T-cell (primary cell): Measurements from ENCODE around the gene PPP2R2B. TPM values are rescaled to one million over a fixed set of nuclear protein-coding genes. Genes with fewer than 3 reads are reported as not detected.

Experiments used
- ATAC-seq, 4 experiments: fragments of 200-7000 bp in 3 of 4; fragments of 150-1000 bp in 1 of 4; cut with Tn5 transposase; replicated peaks in 1 of 4; 1 replicate in 3 of 4; 2 replicates in 1 of 4; pipeline ENCODE4 v1.10.0; 2021; ENCODE audit warnings: moderate library complexity in 3 of 4, mild to moderate bottlenecking in 2 of 4, moderate number of reproducible peaks in 1 of 4
- CTCF ChIA-PET, 2 donors: fragments of 300-600 bp; sonication (Branson Sonifier 250); formaldehyde crosslinking; loops; one replicate each; lab custom pipeline; 2022; ENCODE audit warnings: antibody characterized with exemption in 2 of 2; lab: Charles Lee
- POLR2A ChIA-PET, 2 donors: fragments of 300-600 bp; sonication (Branson Sonifier 250); formaldehyde crosslinking; loops; one replicate each; lab custom pipeline; 2022; ENCODE audit warnings: antibody characterized with exemption in 2 of 2; lab: Charles Lee
- DNase-seq, 35 experiments: peaks; one replicate each; pipeline versions ENCODE4 v3.0.0 to v3.0.0-alpha.2; 2013 to 2023
- H3K27ac ChIP-seq: one replicate; pipeline ENCODE4 v1.5.1; 2013; ENCODE audit warnings: low read length
- H3K27me3 ChIP-seq, 2 experiments: replicated peaks in 1 of 2; 1 replicate in 1 of 2; 2 replicates in 1 of 2; pipeline versions ENCODE4 v1.6.1 to v1.7.0; 2013; ENCODE audit warnings: low read length in 1 of 2, mixed read lengths in 1 of 2; ENCODE audit not compliant: control insufficient read depth in 2 of 2, insufficient read depth in 2 of 2; ENCODE audit errors: extremely low read depth in 1 of 2
- H3K36me3 ChIP-seq, 2 donors: 1 replicate in 1 of 2; 2 replicates in 1 of 2; pipeline versions ENCODE4 v1.6.1 to v1.7.0; 2013; ENCODE audit warnings: low read length in 1 of 2; ENCODE audit not compliant: control insufficient read depth in 2 of 2, insufficient read depth in 1 of 2; ENCODE audit errors: extremely low read depth in 1 of 2
- H3K4me1 ChIP-seq, 2 experiments: 1 replicate in 1 of 2; 2 replicates in 1 of 2; pipeline versions ENCODE4 v1.6.1 to v1.7.0; 2013; ENCODE audit warnings: low read length in 2 of 2, mixed read lengths in 1 of 2; ENCODE audit not compliant: insufficient read depth in 2 of 2, control insufficient read depth in 1 of 2; ENCODE audit errors: extremely low read depth in 1 of 2
- H3K4me3 ChIP-seq, 2 donors: 1 replicate in 1 of 2; 2 replicates in 1 of 2; pipeline versions ENCODE4 v1.5.1 to v1.7.0; 2013; ENCODE audit warnings: mild to moderate bottlenecking in 2 of 2, low read length in 1 of 2, moderate library complexity in 1 of 2; ENCODE audit not compliant: control insufficient read depth in 1 of 2; ENCODE audit errors: extremely low read depth in 1 of 2
- H3K9me3 ChIP-seq: 2 replicates; pipeline ENCODE4 v1.7.0; 2013
- H3K27ac Mint-ChIP-seq, 2 donors: one replicate each; pipeline ENCODE4 v1.8.0; 2020 to 2021; ENCODE audit warnings: mild to moderate bottlenecking in 2 of 2, mixed read lengths in 2 of 2
- H3K27me3 Mint-ChIP-seq, 2 donors: one replicate each; pipeline ENCODE4 v1.8.0; 2021 to 2022; ENCODE audit warnings: mixed read lengths in 2 of 2
- H3K36me3 Mint-ChIP-seq: one replicate; pipeline ENCODE4 v1.8.0; 2021; ENCODE audit warnings: mixed read lengths
- H3K4me1 Mint-ChIP-seq, 3 donors: one replicate each; pipeline ENCODE4 v1.8.0; 2020 to 2022; ENCODE audit warnings: mixed read lengths in 3 of 3, mild to moderate bottlenecking in 1 of 3
- H3K4me3 Mint-ChIP-seq, 3 donors: one replicate each; pipeline ENCODE4 v1.8.0; 2020 to 2022; ENCODE audit warnings: mild to moderate bottlenecking in 3 of 3, mixed read lengths in 3 of 3, moderate library complexity in 3 of 3
- H3K9me3 Mint-ChIP-seq, 3 donors: one replicate each; pipeline ENCODE4 v1.8.0; 2020 to 2022; ENCODE audit warnings: mixed read lengths in 3 of 3
- WGBS: methylation state at CpG from one replicate; pipeline ENCODE4 v1.1.5; 2013; ENCODE audit warnings: missing lambda C conversion rate; ENCODE audit not compliant: insufficient coverage; 5-methylcytosine and 5-hydroxymethylcytosine counted together
- total RNA-seq, 35 experiments: library from RNA in 6 of 35; stranded (reverse) in 6 of 35; fragments of 120-200 nt in 1 of 35; gene quantifications; one replicate each; pipeline versions ENCODE4 v1.2.1 to v1.2.4 and lab custom pipeline; 2013 to 2026

The PPP2R2B gene
- total RNA-seq, 5 donors from 2014 or later (not counting 1 experiment from before 2014, with no cell fraction given), result 1.5 to 10.6 (median 4.8) TPM

GRCh38 chr5:146720107-146720506 lies 158.4 kb downstream of the PPP2R2B start:
- CTCF ChIA-PET, result no interaction called here

GRCh38 chr5:146719179-146719578 lies 159.4 kb downstream of the PPP2R2B start:
- H3K27ac ChIP-seq, result no peak overlapping the region
- Mint-ChIP-seq H3K4me1 (no peaks in the 10 kb centered on the region), H3K27me3 (peaks cover 2 to 4% of the 10 kb centered on the region in 2 donors), H3K27ac (no peak overlapping the region), H3K36me3 (no peaks in the 10 kb centered on the region), H3K9me3 (peaks cover 0 to 4% (median 0%) of the 10 kb centered on the region in 3 donors), H3K4me3 (no peak overlapping the region)
- POLR2A ChIA-PET, result no interaction called here
- H3K9me3 ChIP-seq, result no peaks in the 10 kb centered on the region
- H3K27me3 ChIP-seq, result no peaks in the 10 kb centered on the region
- CTCF ChIA-PET, result interaction anchor here in 1 of 2 donors (0.7 kb wide), 1 partner anchor 29 kb away, joined by 3 read pairs; no protein-coding TSS in a partner anchor
- H3K4me1 ChIP-seq, result no peaks in the 10 kb centered on the region
- no peaks in the 10 kb centered on the region for H3K36me3 ChIP-seq
- ATAC-seq, result no peak
- DNase-seq, result no peak
- no peak overlapping the region for H3K4me3 ChIP-seq

More at GRCh38 chr5:146720107-146720506, 158.4 kb downstream of the PPP2R2B start:
- Mint-ChIP-seq H3K27me3 (peaks cover 2 to 4% of the 10 kb centered on the region in 2 donors), H3K27ac (no peak overlapping the region), H3K36me3 (no peaks in the 10 kb centered on the region), H3K4me1 (no peaks in the 10 kb centered on the region), H3K9me3 (peaks cover 0 to 4% (median 0%) of the 10 kb centered on the region in 3 donors), H3K4me3 (no peak overlapping the region)
- DNase-seq (no peak), ATAC-seq (no peak)
- Histone ChIP-seq H3K4me1 (no peaks in the 10 kb centered on the region), H3K27ac (no peak overlapping the region), H3K27me3 (no peaks in the 10 kb centered on the region), H3K36me3 (no peaks in the 10 kb centered on the region), H3K9me3 (no peaks in the 10 kb centered on the region), H3K4me3 (no peak overlapping the region)
- WGBS, result no CpG with 5 or more reads among the region's 1 CpG
- POLR2A ChIA-PET, result interaction anchor here in 1 of 2 donors (0.6 to 0.7 kb wide), 2 partner anchors 18 to 156 kb away, joined by 3 to 4 read pairs; no protein-coding TSS in a partner anchor

GRCh38 chr5:146718609-146719008 lies 159.9 kb downstream of the PPP2R2B start:
- no peaks in the 10 kb centered on the region for H3K4me1 ChIP-seq
- 100% methylated on average over 1 of the region's 3 CpGs for WGBS
- DNase-seq (no peak), ATAC-seq (no peak)
- Mint-ChIP-seq H3K27ac (no peak overlapping the region), H3K27me3 (peaks cover 1 to 2% of the 10 kb centered on the region in 2 donors), H3K4me3 (no peak overlapping the region), H3K36me3 (no peaks in the 10 kb centered on the region), H3K9me3 (peaks cover 0 to 2% (median 0%) of the 10 kb centered on the region in 3 donors), H3K4me1 (no peaks in the 10 kb centered on the region)
- H3K4me3 ChIP-seq, result no peak overlapping the region
- H3K27ac ChIP-seq, result no peak overlapping the region
- POLR2A ChIA-PET, result no interaction called here
- H3K9me3 ChIP-seq, result no peaks in the 10 kb centered on the region
- CTCF ChIA-PET, result interaction anchor here in 1 of 2 donors (0.7 kb wide), 1 partner anchor 30 kb away, joined by 3 read pairs; no protein-coding TSS in a partner anchor
- H3K27me3 ChIP-seq, result no peaks in the 10 kb centered on the region
- no peaks in the 10 kb centered on the region for H3K36me3 ChIP-seq

DNA sequence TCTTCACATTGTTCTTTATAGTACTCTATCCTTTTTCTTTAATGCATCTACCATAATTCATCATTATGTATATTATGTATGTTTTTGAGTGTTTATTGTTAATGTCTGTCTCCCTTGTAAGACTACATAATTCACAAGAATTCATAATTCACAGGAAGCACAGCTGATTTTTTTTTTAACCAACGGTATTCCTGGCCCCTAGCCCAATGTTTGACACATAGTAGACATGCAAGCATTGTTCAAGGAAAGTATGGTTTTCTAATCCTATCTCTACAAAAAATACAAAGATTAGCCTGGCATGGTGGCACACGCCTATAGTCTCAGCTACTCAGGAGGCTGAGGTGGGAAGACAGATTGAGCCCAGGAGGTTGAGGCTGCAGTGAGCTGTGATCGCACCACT lies 160.6 kb downstream of the PPP2R2B start:
- Mint-ChIP-seq H3K27me3 (peaks cover 0 to 2% of the 10 kb centered on the region in 2 donors), H3K27ac (no peak overlapping the region), H3K4me1 (no peaks in the 10 kb centered on the region), H3K4me3 (no peak overlapping the region), H3K36me3 (no peaks in the 10 kb centered on the region), H3K9me3 (no peaks in the 10 kb centered on the region)
- no peak overlapping the region for H3K27ac ChIP-seq
- ATAC-seq (no peak), DNase-seq (no peak)
- no peaks in the 10 kb centered on the region for H3K9me3 ChIP-seq
- ChIA-PET CTCF (no interaction called here), POLR2A (interaction anchor here in 1 of 2 donors (0.6 kb wide), 1 partner anchor 79 kb away, joined by 4 read pairs; no protein-coding TSS in a partner anchor)
- H3K27me3 ChIP-seq, result no peaks in the 10 kb centered on the region
- no peaks in the 10 kb centered on the region for H3K36me3 ChIP-seq
- H3K4me1 ChIP-seq, result no peaks in the 10 kb centered on the region
- no peak overlapping the region for H3K4me3 ChIP-seq
- no CpG with 5 or more reads among the region's 3 CpGs for WGBS

DNA sequence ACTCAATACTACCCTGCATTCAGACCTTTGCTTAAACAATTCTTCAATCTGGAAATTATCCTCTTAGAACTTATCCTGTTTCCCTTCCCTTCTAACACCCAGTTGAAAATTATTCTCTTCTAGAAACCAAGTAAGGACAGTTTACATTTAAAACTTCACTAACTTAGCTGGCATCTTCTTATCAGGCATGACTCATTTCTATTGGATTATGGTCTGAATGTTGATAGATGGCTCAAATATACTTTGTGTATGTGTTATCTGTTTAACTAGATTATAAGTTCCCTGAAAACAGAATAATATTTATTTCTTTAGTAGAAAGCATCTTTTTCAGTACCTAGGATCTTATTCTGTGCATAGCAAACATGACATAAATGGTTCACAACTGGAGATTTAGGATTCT lies 161.9 kb downstream of the PPP2R2B start:
- Mint-ChIP-seq H3K4me1 (no peaks in the 10 kb centered on the region), H3K4me3 (no peak overlapping the region), H3K27ac (no peak overlapping the region), H3K9me3 (no peaks in the 10 kb centered on the region), H3K36me3 (no peaks in the 10 kb centered on the region), H3K27me3 (peaks cover 0 to 2% of the 10 kb centered on the region in 2 donors)
- no peak overlapping the region for H3K4me3 ChIP-seq
- H3K27ac ChIP-seq, result no peak overlapping the region
- CTCF ChIA-PET, result interaction anchor here in 1 of 2 donors (0.6 kb wide), 1 partner anchor 159 kb away, joined by 3 read pairs; no protein-coding TSS in a partner anchor
- ATAC-seq (no peak), DNase-seq (no peak)
- no peaks in the 10 kb centered on the region for H3K4me1 ChIP-seq
- no peaks in the 10 kb centered on the region for H3K36me3 ChIP-seq
- no peaks in the 10 kb centered on the region for H3K27me3 ChIP-seq
- POLR2A ChIA-PET, result no interaction called here
- H3K9me3 ChIP-seq, result no peaks in the 10 kb centered on the region

DNA sequence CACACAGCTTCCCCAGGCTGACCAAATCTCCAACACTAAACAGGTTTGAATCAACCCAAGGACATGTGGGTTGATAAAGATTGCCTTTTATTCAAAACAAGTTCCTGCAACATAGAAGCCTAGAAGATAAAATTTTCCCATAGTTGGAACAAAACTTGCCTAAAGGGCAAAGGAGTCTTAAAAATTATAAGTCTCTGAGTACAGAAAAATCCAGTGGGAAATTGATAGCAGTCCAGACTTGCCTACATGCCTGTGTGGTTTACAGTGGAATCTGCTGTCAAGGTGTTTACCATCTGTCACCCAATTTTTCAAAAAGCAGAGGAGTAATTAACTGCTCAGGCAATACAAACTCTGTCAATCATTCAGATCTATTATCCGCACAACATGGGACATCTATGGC lies 168.2 kb downstream of the PPP2R2B start:
- no peak for ATAC-seq
- ChIA-PET POLR2A (no interaction called here), CTCF (no interaction called here)
- no peaks in the 10 kb centered on the region for H3K9me3 Mint-ChIP-seq
- no peaks in the 10 kb centered on the region for H3K4me1 Mint-ChIP-seq
- no peak overlapping the region for H3K27ac ChIP-seq
- H3K27ac Mint-ChIP-seq, result no peak overlapping the region
- no peak overlapping the region for H3K4me3 ChIP-seq
- no peak for DNase-seq
- no CpG with 5 or more reads among the region's 1 CpG for WGBS
- no peaks in the 10 kb centered on the region for H3K27me3 ChIP-seq
- H3K36me3 ChIP-seq, result no peaks in the 10 kb centered on the region
- H3K36me3 Mint-ChIP-seq, result peaks cover 6% of the 10 kb centered on the region
- H3K27me3 Mint-ChIP-seq, result no peaks in the 10 kb centered on the region
- no peaks in the 10 kb centered on the region for H3K4me1 ChIP-seq
- H3K4me3 Mint-ChIP-seq, result no peak overlapping the region
- no peaks in the 10 kb centered on the region for H3K9me3 ChIP-seq
